IMR-90 (cell line): Measurements from ENCODE around the gene RMND5A. TPM values are rescaled to one million over a fixed set of nuclear protein-coding genes. Genes with fewer than 3 reads are reported as not detected.

Experiments
- ATAC-seq: fragments of 200-7000 bp; cut with Tn5 transposase; 2 replicates; pipeline ENCODE4 v1.9.1; 2020; ENCODE audit warnings: low read depth, mild to moderate bottlenecking, moderate library complexity
- BruUV-seq: library from RNA; stranded (reverse); fragments of 400-500 nt; replicated peaks from 2 replicates; lab custom pipeline; 2021; lab: Mats Ljungman, UMichigan
- CTCF ChIA-PET: fragments of 300-600 bp; formaldehyde crosslinking; extraction: SDS; loops from one replicate; lab custom pipeline; 2021; ENCODE audit warnings: antibody characterized with exemption; lab: Yijun Ruan, JAX
- POLR2A ChIA-PET: fragments of 300-600 bp; sonication (Branson Sonifier 250); formaldehyde crosslinking; loops from one replicate; lab custom pipeline; 2022; ENCODE audit warnings: antibody characterized with exemption; ENCODE audit not compliant: unreplicated experiment; lab: Charles Lee
- DNase-seq: peaks from one replicate; pipeline ENCODE4 v3.0.0; 2013
- H2AFZ ChIP-seq: replicated peaks from 2 replicates; pipeline ENCODE3; 2013; ENCODE audit warnings: low read length, mild to moderate bottlenecking; ENCODE audit not compliant: poor library complexity
- H2AK5ac ChIP-seq: 2 replicates; pipeline ENCODE4 v1.6.1; 2013; ENCODE audit warnings: low read depth, low read length, inconsistent platforms
- H2AK9ac ChIP-seq: replicated peaks from 2 replicates; pipeline ENCODE3; 2013; ENCODE audit warnings: mild to moderate bottlenecking, low read depth, low read length, moderate library complexity; ENCODE audit not compliant: poor library complexity
- H2BK120ac ChIP-seq: 2 replicates; pipeline ENCODE4 v1.6.1; 2013; ENCODE audit warnings: low read depth, low read length, inconsistent platforms
- H2BK15ac ChIP-seq: 3 replicates; pipeline ENCODE4 v1.6.1; 2013; ENCODE audit warnings: low read depth, low read length, inconsistent platforms
- H2BK20ac ChIP-seq: 2 replicates; pipeline ENCODE4 v1.6.1; 2013; ENCODE audit warnings: low read depth, mild to moderate bottlenecking, inconsistent platforms, low read length, moderate library complexity
- H2BK5ac ChIP-seq: 2 replicates; pipeline ENCODE4 v1.6.1; 2013; ENCODE audit warnings: mild to moderate bottlenecking, low read depth, low read length, inconsistent platforms; ENCODE audit not compliant: poor library complexity, severe bottlenecking
- H3K14ac ChIP-seq: replicated peaks from 2 replicates; pipeline ENCODE4 v1.6.1; 2013; ENCODE audit warnings: low read depth, low read length, inconsistent platforms
- H3K18ac ChIP-seq: 2 replicates; pipeline ENCODE4 v1.6.1; 2013; ENCODE audit warnings: low read depth, low read length, control low read depth
- H3K23ac ChIP-seq: 2 replicates; pipeline ENCODE4 v1.6.1; 2013; ENCODE audit warnings: low read depth, low read length, inconsistent platforms
- H3K27ac ChIP-seq: 2 replicates; pipeline ENCODE4 v1.5.1; 2013; ENCODE audit warnings: mild to moderate bottlenecking, control low read depth, low read length; ENCODE audit not compliant: insufficient read depth
- H3K27me3 ChIP-seq: 2 replicates; pipeline ENCODE4 v1.6.1; 2013; ENCODE audit warnings: low read length; ENCODE audit not compliant: control insufficient read depth, insufficient read depth
- H3K36me3 ChIP-seq: 2 replicates; pipeline ENCODE4 v1.6.1; 2013; ENCODE audit warnings: low read length, mixed read lengths; ENCODE audit not compliant: control insufficient read depth, insufficient read depth
- H3K4ac ChIP-seq: 2 replicates; pipeline ENCODE4 v1.6.1; 2013; ENCODE audit warnings: low read depth, low read length, inconsistent platforms
- H3K4me1 ChIP-seq: 2 replicates; pipeline ENCODE4 v1.6.1; 2013; ENCODE audit warnings: low read length, mixed read lengths; ENCODE audit not compliant: control insufficient read depth, insufficient read depth
- H3K4me2 ChIP-seq: 2 replicates; pipeline ENCODE4 v1.6.1; 2013; ENCODE audit warnings: low read depth, mild to moderate bottlenecking, control low read depth, low read length, moderate library complexity
- H3K4me3 ChIP-seq: 2 replicates; pipeline ENCODE4 v1.5.1; 2013; ENCODE audit warnings: low read depth, mild to moderate bottlenecking, control low read depth, low read length, moderate library complexity; ENCODE audit not compliant: insufficient read depth
- H3K56ac ChIP-seq: 2 replicates; pipeline ENCODE4 v1.6.1; 2013; ENCODE audit warnings: low read length, inconsistent platforms; ENCODE audit not compliant: insufficient read depth; ENCODE audit errors: extremely low read depth
- H3K79me1 ChIP-seq, 2 experiments: 2 replicates each; pipeline ENCODE4 v1.6.1; 2013; ENCODE audit warnings: low read length in 2 of 2, inconsistent platforms in 1 of 2, low read depth in 1 of 2
- H3K9ac ChIP-seq: 2 replicates; pipeline ENCODE4 v1.6.1; 2013; ENCODE audit warnings: low read depth, low read length, control low read depth
- H3K9me1 ChIP-seq: 2 replicates; pipeline ENCODE4 v1.6.1; 2013; ENCODE audit warnings: low read length, inconsistent platforms; ENCODE audit not compliant: insufficient read depth
- H3K9me3 ChIP-seq: 2 replicates; pipeline ENCODE4 v1.6.1; 2013; ENCODE audit warnings: low read length; ENCODE audit not compliant: control insufficient read depth, insufficient read depth
- H4K20me1 ChIP-seq: 2 replicates; pipeline ENCODE4 v1.6.1; 2013; ENCODE audit warnings: low read length, inconsistent platforms; ENCODE audit not compliant: insufficient read depth
- H4K5ac ChIP-seq: 2 replicates; pipeline ENCODE4 v1.6.1; 2013; ENCODE audit warnings: mild to moderate bottlenecking, low read depth, low read length, control low read depth
- H4K8ac ChIP-seq, 2 experiments: 2 replicates each; pipeline ENCODE4 v1.6.1; 2013; ENCODE audit warnings: low read depth in 2 of 2, low read length in 2 of 2, control low read depth in 1 of 2, inconsistent platforms in 1 of 2
- H4K91ac ChIP-seq: 2 replicates; pipeline ENCODE4 v1.6.1; 2013; ENCODE audit warnings: low read depth, low read length, inconsistent platforms; ENCODE audit not compliant: insufficient read depth
- CEBPB ChIP-seq: IDR thresholded peaks from 2 replicates; pipeline ENCODE4 v1.6.1; 2012; ENCODE audit warnings: low read depth, low read length, improper control_type of control experiment
- ELK1 ChIP-seq: fragments of 150-350 bp; IDR thresholded peaks from 2 replicates; pipeline ENCODE4 v1.6.1; 2016; ENCODE audit warnings: low read depth, mild to moderate bottlenecking, low read length, moderate library complexity, borderline replicate concordance
- FOS ChIP-seq: fragments of 150-350 bp; IDR thresholded peaks from 2 replicates; pipeline ENCODE4 v1.6.1; 2016; ENCODE audit warnings: low read depth, low read length
- MAFK ChIP-seq: IDR thresholded peaks from 2 replicates; pipeline ENCODE4 v1.6.1; 2012; ENCODE audit warnings: low read depth, low read length, improper control_type of control experiment
- MAZ ChIP-seq: IDR thresholded peaks from 2 replicates; pipeline ENCODE4 v1.6.1; 2012; ENCODE audit warnings: low read depth, mild to moderate bottlenecking, low read length, improper control_type of control experiment, moderate library complexity, borderline replicate concordance
- MXI1 ChIP-seq: IDR thresholded peaks from 2 replicates; pipeline ENCODE4 v1.6.1; 2012; ENCODE audit warnings: low read depth, mild to moderate bottlenecking, low read length, moderate library complexity, borderline replicate concordance
- POLR2A ChIP-seq: IDR thresholded peaks from 2 replicates; pipeline ENCODE4 v1.6.1; 2012; ENCODE audit warnings: mild to moderate bottlenecking, low read depth, low read length
- RAD21 ChIP-seq: IDR thresholded peaks from 2 replicates; pipeline ENCODE4 v1.6.1; 2012; ENCODE audit warnings: low read length, improper control_type of control experiment
- RCOR1 ChIP-seq: IDR thresholded peaks from 2 replicates; pipeline ENCODE4 v1.6.1; 2012; ENCODE audit warnings: mild to moderate bottlenecking, low read length, improper control_type of control experiment; ENCODE audit not compliant: insufficient replicate concordance
- SMC3 ChIP-seq: fragments of 150-350 bp; IDR thresholded peaks from 2 replicates; pipeline ENCODE4 v1.6.1; 2016; ENCODE audit warnings: low read depth, mild to moderate bottlenecking, antibody characterized with exemption, low read length, moderate library complexity
- USF2 ChIP-seq: fragments of 150-350 bp; IDR thresholded peaks from 2 replicates; pipeline ENCODE4 v1.6.1; 2017; ENCODE audit warnings: mild to moderate bottlenecking, antibody characterized with exemption, low read length, low read depth
- WGBS, 2 experiments: methylation state at CpG; one replicate each; pipeline versions ENCODE4 v1.1.5 to v1.1.7; 2013; ENCODE audit warnings: missing lambda C conversion rate in 2 of 2; ENCODE audit not compliant: insufficient read length in 1 of 2; ENCODE audit errors: extremely low coverage in 2 of 2; 5-methylcytosine and 5-hydroxymethylcytosine counted together
- dilution Hi-C: fragments of 300-500 bp; cut with HindIII; formaldehyde crosslinking; loops from one replicate; pipeline ENCODE4 v1.14.3; 2018; ENCODE audit warnings: low sequenced_read_pairs; ENCODE audit not compliant: unreplicated experiment
- in situ Hi-C: fragments of 300-500 bp; cut with MboI; formaldehyde crosslinking; loops from 3 replicates; pipeline ENCODE4 v1.14.3; 2019; ENCODE audit warnings: low sequenced_read_pairs, inconsistent platforms, mixed read lengths
- intact Hi-C: fragments of 100-400 bp; cut with micrococcal nuclease; formaldehyde crosslinking; loops from 2 replicates; pipeline ENCODE4 v1.10.0; 2022
- polyA plus RNA-seq, 3 experiments: library from polyadenylated mRNA; depleted of rRNA; stranded (reverse); fragments of >200 nt; gene quantifications; 2 replicates each; pipeline ENCODE4 v1.2.3, GENCODE V29; 2012; ENCODE audit warnings: low replicate concordance in 1 of 3
- total RNA-seq: library from RNA; depleted of rRNA; stranded (reverse); fragments of >200 nt; gene quantifications from 2 replicates; pipeline ENCODE4 v1.2.3, GENCODE V29; 2012
- TF ChIP-seq, protein P1 (sequence below): conservative IDR thresholded peaks from 2 replicates; pipeline ENCODE4 v1.5.1; 2012; ENCODE audit warnings: mild to moderate bottlenecking, low read depth, low read length, improper control_type of control experiment

Gene RMND5A
- total and polyA plus RNA-seq, 2 of the 4 experiments (the other 2 are of a cell fraction) = 5.1 to 16.0 TPM

- no peak overlapping the region for H2AK5ac ChIP-seq
- no peak overlapping the region for H2BK5ac ChIP-seq
- ChIA-PET POLR2A (no interaction called here), CTCF (no interaction called here)
- no peak overlapping the region for H2BK15ac ChIP-seq
- H3K4ac ChIP-seq = no peak overlapping the region
- no peak overlapping the region for H3K18ac ChIP-seq
- no peak for DNase-seq
- no peak for TF ChIP-seq USF2
- no peak for TF ChIP-seq MXI1
- TF ChIP-seq SMC3 = no peak
- TF ChIP-seq ELK1 = no peak
- no peak for TF ChIP-seq RAD21
- no peak for TF ChIP-seq MAZ
- TF ChIP-seq, protein P1, sequence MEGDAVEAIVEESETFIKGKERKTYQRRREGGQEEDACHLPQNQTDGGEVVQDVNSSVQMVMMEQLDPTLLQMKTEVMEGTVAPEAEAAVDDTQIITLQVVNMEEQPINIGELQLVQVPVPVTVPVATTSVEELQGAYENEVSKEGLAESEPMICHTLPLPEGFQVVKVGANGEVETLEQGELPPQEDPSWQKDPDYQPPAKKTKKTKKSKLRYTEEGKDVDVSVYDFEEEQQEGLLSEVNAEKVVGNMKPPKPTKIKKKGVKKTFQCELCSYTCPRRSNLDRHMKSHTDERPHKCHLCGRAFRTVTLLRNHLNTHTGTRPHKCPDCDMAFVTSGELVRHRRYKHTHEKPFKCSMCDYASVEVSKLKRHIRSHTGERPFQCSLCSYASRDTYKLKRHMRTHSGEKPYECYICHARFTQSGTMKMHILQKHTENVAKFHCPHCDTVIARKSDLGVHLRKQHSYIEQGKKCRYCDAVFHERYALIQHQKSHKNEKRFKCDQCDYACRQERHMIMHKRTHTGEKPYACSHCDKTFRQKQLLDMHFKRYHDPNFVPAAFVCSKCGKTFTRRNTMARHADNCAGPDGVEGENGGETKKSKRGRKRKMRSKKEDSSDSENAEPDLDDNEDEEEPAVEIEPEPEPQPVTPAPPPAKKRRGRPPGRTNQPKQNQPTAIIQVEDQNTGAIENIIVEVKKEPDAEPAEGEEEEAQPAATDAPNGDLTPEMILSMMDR = no peak
- TF ChIP-seq CEBPB = no peak
- TF ChIP-seq FOS = no peak
- TF ChIP-seq RCOR1 = no peak
- TF ChIP-seq POLR2A = no peak
- TF ChIP-seq MAFK = no peak
- no peak for ATAC-seq
- WGBS, 2 experiments = 100% methylated on average over 1 of the region's 4 CpGs; no CpG with 5 or more reads in 1 of the 2 experiments
- H4K20me1 ChIP-seq = no peaks in the 10 kb centered on the region
- peaks cover 62% of the 10 kb centered on the region for H3K27me3 ChIP-seq
- H3K56ac ChIP-seq = no peak overlapping the region
- H2BK20ac ChIP-seq = no peak overlapping the region
- H3K23ac ChIP-seq = no peak overlapping the region
- in situ Hi-C loops = no loop called here
- no peaks in the 10 kb centered on the region; the same call in 1 of the 2 replicates for H3K9me1 ChIP-seq
- BruUV-seq = no TSS peak
- no peak overlapping the region for H3K14ac ChIP-seq
- no peak overlapping the region for H3K9ac ChIP-seq
- no peak overlapping the region for H4K91ac ChIP-seq
- H2BK120ac ChIP-seq = no peak overlapping the region
- no peak overlapping the region for H3K27ac ChIP-seq
- H3K4me2 ChIP-seq = no peak overlapping the region
- H4K5ac ChIP-seq = no peak overlapping the region
- H2AK9ac ChIP-seq = no peak overlapping the region
- no peak overlapping the region for H2AFZ ChIP-seq
- intact Hi-C loops = no loop called here
- no peak overlapping the region for H3K4me3 ChIP-seq
- no peaks in the 10 kb centered on the region for H3K36me3 ChIP-seq
- no peaks in the 10 kb centered on the region for H3K79me1 ChIP-seq
- H4K8ac ChIP-seq = no peak overlapping the region
- peaks cover 13% of the 10 kb centered on the region for H3K9me3 ChIP-seq
- H3K4me1 ChIP-seq = 0 out of 2 replicates have a peak, but pooled peaks cover 1% of the 10 kb centered on the region
- dilution Hi-C loops = no loop called here
Observed at GRCh38 chr2:86793752-86794151, 73.7 kb downstream of the RMND5A start.
